GM18526 (cell line): Measurements from ENCODE around the gene ZNF497.

Source experiments
- POLR2A ChIP-seq: IDR thresholded peaks from 3 replicates; pipeline ENCODE4 v1.6.1; 2011; ENCODE audit not compliant: insufficient read length; ENCODE audit errors: extremely low read depth

Gene ZNF497

DNA sequence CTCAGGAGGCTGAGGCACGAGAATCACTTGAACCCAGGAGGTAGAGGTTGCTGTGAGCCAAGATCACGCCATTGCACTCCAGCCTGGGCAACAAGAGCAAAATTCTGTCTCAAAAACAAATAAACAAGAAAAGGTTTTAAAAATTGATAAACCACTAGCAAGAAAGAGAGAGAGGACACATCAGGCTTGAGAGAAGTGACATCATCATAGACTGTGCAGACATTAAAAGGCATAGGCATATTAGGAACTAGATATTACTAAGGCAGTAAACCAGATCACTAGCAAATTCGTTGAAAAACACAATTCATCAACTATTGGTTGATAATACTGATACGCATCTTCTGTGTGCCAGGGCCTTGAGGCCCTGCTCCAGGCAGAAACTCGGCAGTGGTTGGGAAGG, 17.0 kb downstream of the ZNF497 start:
- TF ChIP-seq POLR2A: no peak

DNA sequence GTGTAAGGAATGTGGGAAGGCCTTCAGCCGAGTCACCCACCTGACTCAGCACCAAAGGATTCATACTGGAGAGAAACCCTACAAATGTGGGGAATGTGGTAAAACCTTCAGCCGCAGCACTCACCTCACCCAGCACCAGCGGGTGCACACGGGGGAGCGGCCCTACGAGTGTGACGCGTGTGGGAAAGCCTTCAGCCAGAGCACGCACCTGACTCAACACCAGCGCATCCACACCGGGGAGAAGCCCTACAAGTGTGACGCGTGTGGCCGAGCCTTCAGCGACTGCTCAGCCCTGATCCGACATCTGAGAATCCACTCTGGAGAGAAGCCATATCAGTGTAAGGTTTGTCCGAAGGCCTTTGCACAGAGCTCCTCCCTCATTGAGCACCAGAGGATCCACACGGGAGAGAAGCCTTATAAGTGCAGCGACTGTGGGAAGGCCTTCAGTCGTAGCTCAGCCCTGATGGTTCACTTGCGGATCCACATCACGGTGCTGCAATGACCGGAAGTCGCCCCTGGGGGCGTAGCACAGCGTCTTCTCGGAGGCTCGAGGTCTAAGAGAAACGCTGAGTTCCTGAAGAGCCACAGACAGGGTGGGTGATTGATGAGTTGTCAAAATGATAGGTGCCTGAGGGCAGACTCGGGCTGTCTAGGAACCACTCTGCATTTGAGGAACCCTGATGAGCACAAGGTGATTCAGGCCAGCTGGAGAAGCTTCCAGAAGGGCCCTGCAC, 23.6 kb downstream of the ZNF497 start:
- TF ChIP-seq POLR2A: no peak

DNA sequence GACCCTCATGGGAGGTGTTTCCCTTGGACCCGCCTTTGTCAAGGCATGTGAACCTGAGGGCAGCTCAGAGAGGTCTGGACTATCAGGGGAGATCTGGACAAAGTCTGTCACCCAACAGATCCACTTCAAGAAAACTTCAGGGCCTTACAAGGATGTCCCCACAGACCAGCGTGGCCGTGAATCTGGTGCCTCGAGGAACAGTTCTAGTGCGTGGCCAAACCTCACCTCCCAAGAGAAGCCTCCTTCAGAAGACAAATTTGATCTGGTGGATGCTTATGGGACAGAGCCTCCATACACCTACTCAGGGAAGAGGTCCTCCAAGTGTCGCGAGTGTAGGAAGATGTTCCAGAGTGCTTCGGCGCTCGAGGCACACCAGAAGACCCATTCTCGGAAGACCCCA, 24.2 kb downstream of the ZNF497 start:
- TF ChIP-seq POLR2A: no peak

DNA sequence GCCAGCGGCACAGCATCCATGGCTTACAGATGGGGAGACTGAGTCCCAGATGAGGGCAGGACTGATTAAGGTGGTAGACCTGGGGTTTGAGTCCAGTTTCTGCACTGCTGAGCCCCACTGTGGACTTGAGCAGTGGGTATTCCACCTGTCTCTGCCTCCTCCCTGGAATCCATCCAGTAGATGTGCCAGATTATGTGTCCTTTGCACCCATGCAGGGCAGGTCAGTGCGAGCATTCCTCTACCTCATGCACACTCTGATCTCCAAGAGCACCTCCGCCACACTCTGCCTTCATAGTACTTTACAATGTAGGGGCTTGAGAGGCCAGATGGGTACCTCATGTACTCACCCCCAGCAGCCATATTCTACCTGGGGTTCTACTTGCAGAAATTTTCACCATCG, 25.7 kb downstream of the ZNF497 start:
- no peak for TF ChIP-seq POLR2A

DNA sequence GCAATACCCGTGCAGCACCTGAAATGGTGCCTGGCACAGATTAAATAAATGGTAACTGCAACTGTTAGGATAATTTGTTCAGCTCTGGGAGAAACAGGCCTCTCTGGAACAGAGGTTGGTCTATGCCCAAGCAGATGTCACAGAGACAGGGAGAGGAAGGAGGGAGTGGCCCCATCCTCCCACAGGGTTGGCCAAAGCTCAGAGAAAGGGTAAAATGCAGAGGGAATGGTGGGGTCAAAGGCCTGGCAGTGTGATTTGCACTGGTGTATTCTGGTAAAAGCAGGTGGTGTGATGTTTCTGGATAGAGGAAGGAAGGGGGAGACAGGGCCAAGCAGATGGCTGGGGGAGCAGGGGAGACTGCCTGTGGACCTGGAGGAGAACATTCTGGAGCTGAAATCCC, 26.3 kb downstream of the ZNF497 start:
- no peak for TF ChIP-seq POLR2A

DNA sequence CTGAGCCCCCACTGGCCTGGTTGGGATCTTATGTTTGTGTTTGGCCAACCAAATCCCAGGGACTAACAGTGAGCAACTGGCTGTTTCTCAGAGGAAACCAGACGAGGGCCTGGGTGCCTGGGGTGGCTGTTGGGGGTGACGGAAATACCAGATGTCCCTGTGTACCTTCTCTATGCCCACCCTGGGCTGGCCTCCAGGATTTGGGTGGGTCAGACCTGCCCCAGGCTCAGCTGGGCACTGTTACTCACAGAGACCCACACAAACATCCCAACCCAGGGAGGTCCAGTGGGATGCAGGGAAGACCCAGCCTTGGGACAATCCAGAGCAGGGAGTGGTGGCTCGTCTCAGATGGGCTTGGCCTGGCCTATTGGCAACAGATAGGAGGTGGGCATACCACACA, 26.9 kb downstream of the ZNF497 start:
- TF ChIP-seq POLR2A: no peak

DNA sequence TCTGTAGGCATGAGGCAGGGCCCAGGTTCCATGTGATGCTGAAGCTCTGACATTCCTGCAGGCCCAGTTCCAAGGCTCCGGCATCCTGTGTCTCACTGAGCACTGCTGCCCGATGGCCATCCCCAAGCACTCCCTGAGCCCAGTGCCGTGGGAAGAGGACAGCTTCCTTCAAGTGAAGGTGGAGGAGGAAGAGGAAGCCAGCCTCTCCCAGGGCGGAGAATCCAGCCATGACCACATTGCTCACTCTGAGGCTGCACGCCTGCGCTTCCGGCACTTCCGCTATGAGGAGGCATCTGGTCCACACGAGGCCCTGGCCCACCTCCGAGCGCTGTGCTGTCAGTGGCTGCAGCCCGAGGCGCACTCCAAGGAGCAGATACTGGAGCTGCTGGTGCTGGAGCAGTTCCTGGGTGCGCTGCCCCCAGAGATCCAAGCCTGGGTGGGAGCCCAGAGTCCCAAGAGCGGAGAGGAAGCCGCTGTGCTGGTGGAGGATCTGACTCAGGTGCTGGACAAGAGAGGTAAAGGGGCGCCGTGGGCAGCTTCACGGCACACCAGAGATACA, 27.8 kb downstream of the ZNF497 start:
- TF ChIP-seq POLR2A: no peak

DNA sequence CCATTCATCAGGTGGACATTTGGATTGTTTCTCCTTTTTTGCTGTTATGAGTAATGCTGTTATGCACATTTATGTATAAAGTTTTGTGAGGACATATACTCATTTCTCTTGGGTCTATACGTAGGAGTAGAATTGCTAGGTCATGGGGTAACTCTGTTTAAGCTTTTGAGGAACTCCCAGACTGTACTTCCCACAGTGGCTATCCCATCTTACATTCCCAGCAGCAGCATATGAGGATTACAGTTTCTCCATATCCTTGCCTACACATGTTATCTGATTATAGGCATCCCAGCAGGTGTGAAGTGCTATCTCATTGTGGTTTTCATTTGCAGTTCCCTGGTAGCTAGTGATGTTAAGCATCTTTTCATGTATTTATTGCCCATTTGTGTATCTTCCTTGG, 29.9 kb downstream of the ZNF497 start:
- TF ChIP-seq POLR2A: no peak

DNA sequence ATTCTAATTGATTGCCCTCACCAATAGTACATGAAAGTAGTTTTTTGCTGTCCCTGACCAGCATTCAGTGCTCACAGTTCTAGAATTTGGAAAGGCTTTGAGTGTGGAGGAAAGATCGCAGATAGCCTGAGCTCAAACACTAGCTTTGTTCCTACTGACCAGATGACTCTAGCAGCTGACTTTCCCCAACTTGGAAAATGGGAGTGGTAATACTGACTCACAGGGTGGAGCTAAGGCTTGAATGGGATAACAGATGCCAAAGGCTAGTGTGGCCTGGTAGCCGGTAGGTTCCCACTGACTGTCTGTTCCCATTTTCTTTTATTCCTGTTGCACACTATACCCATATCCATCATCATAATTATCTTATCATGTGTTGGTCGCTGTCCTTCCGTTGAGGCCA, 32.1 kb downstream of the ZNF497 start:
- no peak for TF ChIP-seq POLR2A

DNA sequence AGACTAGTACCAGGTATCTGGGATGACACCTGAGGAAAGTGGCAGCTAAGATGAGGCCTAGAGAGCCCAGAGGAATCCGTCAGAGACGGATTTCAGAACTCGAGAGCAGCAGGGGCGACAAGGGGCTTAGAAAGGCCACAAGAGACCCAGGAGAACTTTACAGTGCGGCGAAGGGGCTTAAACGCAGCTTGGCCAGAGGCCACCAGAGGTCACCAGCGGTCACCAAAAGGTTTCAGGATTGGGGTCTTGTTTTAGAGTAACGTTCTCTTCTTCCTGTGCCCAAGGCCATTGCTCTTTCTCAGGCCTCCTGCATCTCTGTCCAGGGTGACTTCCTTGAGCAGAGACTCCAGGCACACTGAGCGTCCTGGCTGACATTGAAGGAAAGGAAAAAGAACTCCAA, 33.6 kb downstream of the ZNF497 start:
- TF ChIP-seq POLR2A: no peak

DNA sequence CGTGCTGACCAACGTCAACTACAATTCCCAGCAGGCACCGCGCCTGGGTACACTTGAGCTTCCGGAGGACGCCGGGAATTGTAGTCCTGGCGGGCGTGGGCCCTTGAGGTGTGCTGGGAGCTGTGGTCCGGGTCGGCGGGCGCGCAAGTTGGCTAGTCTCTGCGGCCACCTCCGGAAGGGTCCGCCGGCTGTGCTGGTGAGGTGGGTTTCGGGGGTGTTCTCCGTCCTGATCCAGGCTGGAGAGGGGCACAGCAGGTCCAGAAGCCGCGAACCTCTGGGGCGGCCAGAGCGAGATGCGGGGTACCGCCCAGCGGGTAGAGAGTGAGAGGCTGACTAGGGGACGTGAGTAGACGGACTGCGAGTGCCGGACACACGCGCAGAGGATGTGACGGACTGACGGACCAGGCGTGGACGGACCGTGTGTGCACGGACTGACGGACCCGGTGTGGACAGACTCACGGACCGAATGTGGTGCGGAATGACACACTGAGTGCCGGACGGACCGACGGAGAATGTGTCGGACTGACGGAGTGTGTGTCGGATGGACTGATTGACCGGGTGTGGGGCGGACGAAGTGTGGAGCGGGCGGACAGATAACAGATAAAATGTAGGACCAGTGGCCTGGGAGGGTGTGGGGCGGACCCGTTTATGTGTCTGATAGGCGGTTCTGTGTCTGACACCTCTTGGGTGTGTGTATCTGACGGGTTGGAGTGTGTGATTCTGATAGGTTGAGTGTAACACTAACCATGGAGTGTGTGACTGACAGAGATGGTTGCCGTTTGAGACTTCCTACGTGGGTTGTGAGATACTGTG, 35.4 kb downstream of the ZNF497 start, which contains the start of gene ZSCAN22:
Gene ZSCAN22 (plus strand): TSS at position 81 of the 813 bp plus-strand sequence. CDS start 7,809 bp downstream, outside the sequence.
- no peak for TF ChIP-seq POLR2A

DNA sequence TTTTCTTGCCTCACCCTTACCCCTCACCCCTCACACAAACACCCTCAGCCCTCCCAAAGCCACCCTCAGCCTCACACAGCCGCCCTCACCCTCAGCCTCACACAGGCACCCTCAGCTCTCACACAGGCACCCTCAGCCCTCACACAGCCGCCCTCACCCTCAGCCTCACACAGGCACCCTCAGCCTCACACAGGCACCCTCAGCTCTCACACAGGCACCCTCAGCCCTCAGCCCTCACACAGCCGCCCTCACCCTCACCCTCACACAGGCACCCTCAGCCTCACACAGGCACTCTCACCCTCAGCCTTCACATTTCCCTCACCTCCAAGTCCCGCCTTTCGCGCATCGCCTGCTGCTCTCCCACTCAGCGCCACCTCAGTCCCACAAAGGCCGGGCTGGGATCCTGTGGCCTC, 36.0 kb downstream of the ZNF497 start:
- TF ChIP-seq POLR2A: no peak

DNA sequence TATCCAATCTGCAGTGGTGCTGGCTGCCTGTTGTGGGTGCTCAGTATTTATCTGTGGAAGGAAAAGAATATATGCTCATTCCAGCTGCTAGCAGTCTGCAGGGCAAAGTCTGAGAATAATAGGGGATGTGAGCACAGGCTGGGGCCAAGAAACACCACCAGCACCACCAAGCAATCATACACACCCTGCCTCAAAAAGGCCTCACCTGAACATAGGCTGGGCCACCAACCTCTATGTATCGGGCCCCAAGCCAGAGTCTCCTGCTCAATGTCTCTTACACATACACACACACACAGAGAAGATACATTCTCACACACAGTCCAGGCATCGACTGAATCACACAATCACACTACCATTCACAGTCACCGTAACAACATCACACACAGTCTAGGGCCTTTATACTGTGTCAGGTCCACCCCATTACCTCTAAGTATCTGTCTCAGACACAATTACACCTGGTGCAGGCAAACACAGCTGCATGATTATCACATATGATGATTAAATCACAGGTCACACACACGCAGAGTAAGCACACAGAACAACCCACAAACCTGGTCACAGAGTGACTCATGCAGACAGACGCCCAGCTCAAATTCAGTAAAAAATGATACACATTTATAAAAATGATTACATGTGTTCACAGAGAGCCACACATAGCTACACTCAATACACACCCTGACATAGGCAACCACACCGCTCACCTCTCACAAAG, 37.1 kb downstream of the ZNF497 start:
- no peak for TF ChIP-seq POLR2A

DNA sequence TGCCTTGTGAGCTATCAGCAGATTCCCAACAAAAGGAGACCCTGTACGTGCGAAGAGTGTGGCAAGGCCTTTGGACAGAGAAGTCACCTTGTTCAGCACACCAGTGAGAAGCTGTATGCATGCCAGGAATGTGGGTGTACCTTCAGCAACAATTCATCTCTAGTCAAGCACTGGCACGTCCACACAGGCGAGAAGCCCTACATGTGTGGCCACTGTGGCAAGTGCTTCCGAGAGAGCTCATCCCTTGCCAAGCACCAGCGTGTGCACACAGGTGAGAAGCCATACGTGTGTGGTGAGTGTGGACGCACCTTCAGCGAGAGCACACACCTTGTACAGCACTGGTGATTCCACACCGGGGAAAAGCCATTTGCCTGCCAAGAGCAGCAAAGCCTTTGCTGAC, 43.3 kb downstream of the ZNF497 start:
- TF ChIP-seq POLR2A: no peak

DNA sequence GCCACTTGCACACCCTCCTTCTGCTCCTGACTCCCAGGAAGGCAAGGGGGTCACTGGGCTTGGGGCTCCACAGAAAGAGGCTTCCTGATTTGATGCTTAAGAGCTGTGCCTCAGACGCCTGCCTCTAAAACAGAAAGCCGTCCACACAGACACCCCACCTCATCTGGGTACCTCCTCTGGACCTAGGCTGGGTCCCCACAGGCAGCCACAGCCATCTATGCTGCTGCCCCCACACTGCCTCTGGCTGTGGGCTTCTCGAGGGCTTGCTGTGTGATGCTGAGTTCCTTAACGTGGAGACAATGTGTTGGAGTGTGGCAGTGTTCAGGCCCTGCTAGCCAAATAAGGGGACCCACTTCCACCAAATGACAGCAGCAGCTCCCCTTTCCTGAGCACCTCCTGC, 44.3 kb downstream of the ZNF497 start:
- no peak for TF ChIP-seq POLR2A

DNA sequence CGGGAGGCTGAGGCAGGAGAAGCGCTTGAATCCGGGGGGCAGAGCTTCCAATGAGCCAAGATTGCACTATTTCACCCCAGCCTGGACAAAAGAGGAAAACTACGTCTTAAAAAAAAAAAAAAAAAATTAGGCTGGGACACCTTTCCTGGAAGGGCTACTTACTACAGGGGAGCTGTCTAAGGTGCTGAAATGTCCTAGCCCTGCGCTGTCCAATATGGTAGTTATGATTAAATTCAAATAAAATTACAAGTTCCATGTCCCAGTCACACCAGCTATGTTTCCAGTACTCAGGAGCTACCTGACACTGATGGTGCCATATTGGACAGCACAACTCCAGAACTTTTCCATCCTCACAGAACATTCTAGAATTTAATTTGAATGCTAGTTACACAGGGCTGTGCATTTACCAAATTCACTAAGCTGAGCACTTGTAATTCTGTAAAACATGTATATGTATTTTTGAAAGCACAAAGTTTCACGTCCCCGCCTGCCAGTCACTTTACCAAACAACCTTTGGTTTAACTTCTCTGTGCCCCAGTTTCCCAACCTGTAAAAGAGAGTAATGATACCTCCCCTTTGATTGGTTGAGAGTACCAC, 45.0 kb downstream of the ZNF497 start:
- no peak for TF ChIP-seq POLR2A

DNA sequence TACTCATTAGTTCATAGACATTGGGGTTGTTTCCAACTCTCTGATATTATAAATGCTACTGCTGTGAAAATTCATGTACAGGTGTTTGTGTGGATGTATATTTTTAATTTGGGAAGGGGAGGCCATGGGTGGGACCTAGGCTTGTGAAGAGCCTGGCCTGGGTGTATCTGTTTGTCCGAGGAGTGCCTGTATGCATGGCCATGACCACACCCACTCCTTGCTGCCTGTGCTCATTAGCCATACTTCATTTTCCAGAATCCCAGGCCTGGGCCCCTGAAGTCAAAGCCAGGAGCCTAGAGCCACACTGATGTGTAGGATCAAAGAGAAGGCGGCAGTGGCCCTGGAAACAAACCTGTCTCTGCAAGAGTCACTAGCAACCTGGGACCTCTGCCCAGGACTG, 47.0 kb downstream of the ZNF497 start:
- no peak for TF ChIP-seq POLR2A
